OCI-LY1 (cell line): ENCODE data around the gene PNPLA7.

Experiments used
- H2AFZ ChIP-seq: fragments of 200-600 bp; sonication (generic), shearing (Covaris generic); 2 replicates; pipeline ENCODE4 v1.6.0; 2014; ENCODE audit warnings: antibody characterized with exemption, mild to moderate bottlenecking, low read length
- H3F3A ChIP-seq: fragments of 200-600 bp; sonication (generic), shearing (Covaris generic); 2 replicates; pipeline ENCODE4 v1.6.0; 2014; ENCODE audit warnings: mild to moderate bottlenecking, antibody characterized with exemption, low read length, moderate library complexity; ENCODE audit not compliant: insufficient read depth
- H3K27ac ChIP-seq: fragments of 200-600 bp; sonication (generic); 2 replicates; pipeline ENCODE4 v1.5.1; 2014; ENCODE audit warnings: low read length, mixed run types, mild to moderate bottlenecking, low read depth; ENCODE audit not compliant: poor library complexity, severe bottlenecking
- H3K27me3 ChIP-seq: fragments of 200-600 bp; sonication (generic); 2 replicates; pipeline ENCODE4 v1.6.0; 2014; ENCODE audit warnings: antibody characterized with exemption, mild to moderate bottlenecking, low read length, moderate library complexity; ENCODE audit not compliant: insufficient read depth
- H3K36me3 ChIP-seq: fragments of 200-600 bp; sonication (generic); 2 replicates; pipeline ENCODE4 v1.6.1; 2014; ENCODE audit warnings: mild to moderate bottlenecking, antibody characterized with exemption, low read length, moderate library complexity, mixed read lengths; ENCODE audit not compliant: insufficient read depth
- H3K4me1 ChIP-seq: fragments of 200-600 bp; sonication (generic); 2 replicates; pipeline ENCODE4 v1.5.1; 2014; ENCODE audit warnings: mild to moderate bottlenecking, low read length, moderate library complexity; ENCODE audit not compliant: insufficient read depth, severe bottlenecking
- H3K4me2 ChIP-seq: fragments of 200-600 bp; sonication (generic), shearing (Covaris generic); 2 replicates; pipeline ENCODE4 v1.6.1; 2014; ENCODE audit warnings: low read length
- H3K4me3 ChIP-seq: fragments of 200-600 bp; sonication (generic); 2 replicates; pipeline ENCODE4 v1.5.1; 2014; ENCODE audit warnings: low read length, low read depth, mild to moderate bottlenecking, mixed read lengths; ENCODE audit not compliant: poor library complexity, severe bottlenecking
- H3K79me2 ChIP-seq: fragments of 200-600 bp; shearing (Covaris generic); 2 replicates; pipeline ENCODE4 v1.6.1; 2016; ENCODE audit warnings: mixed run types, low read length, mixed read lengths; ENCODE audit not compliant: insufficient read depth
- H3K9ac ChIP-seq: fragments of 200-600 bp; sonication (generic), shearing (Covaris generic); 2 replicates; pipeline ENCODE4 v1.6.1; 2014; ENCODE audit warnings: mild to moderate bottlenecking, low read length, mixed read lengths
- H3K9me2 ChIP-seq: fragments of 200-600 bp; sonication (generic), shearing (Covaris generic); 2 replicates; pipeline ENCODE4 v1.6.1; 2014; ENCODE audit warnings: low read depth, mild to moderate bottlenecking, low read length, mixed read lengths
- H3K9me3 ChIP-seq: fragments of 200-600 bp; shearing (Covaris generic); 2 replicates; pipeline ENCODE4 v1.6.1; 2014; ENCODE audit warnings: low read length, mixed read lengths
- H4K20me1 ChIP-seq: fragments of 200-600 bp; sonication (generic), shearing (Covaris generic); 2 replicates; pipeline ENCODE4 v1.6.0; 2016; ENCODE audit warnings: mild to moderate bottlenecking, low read length; ENCODE audit not compliant: insufficient read depth
- CTCF ChIP-seq: fragments of 200-600 bp; sonication (generic), shearing (Covaris generic); IDR thresholded peaks from 2 replicates; pipeline ENCODE4 v1.5.1; 2017; ENCODE audit warnings: mild to moderate bottlenecking, antibody characterized with exemption, low read length, moderate library complexity, mixed read lengths
- EZH2 ChIP-seq: fragments of 200-600 bp; sonication (generic), shearing (Covaris generic); IDR thresholded peaks from 2 replicates; pipeline ENCODE4 v1.8.0; 2017; ENCODE audit warnings: borderline replicate concordance, mixed run types, mild to moderate bottlenecking, antibody characterized with exemption, low read length, moderate library complexity, mixed read lengths

PNPLA7 gene

GRCh38 chr9:137447722-137448601 lies 102.2 kb downstream of the PNPLA7 start:
- Histone ChIP-seq H4K20me1 (no peaks in the 10 kb centered on the region), H3K4me2 (no peak overlapping the region), H3K9ac (no peak overlapping the region), H3F3A (no peaks in the 10 kb centered on the region), H3K9me3 (no peaks in the 10 kb centered on the region), H2AFZ (no peak overlapping the region), H3K79me2 (no peaks in the 10 kb centered on the region), H3K36me3 (peaks cover 11% of the 10 kb centered on the region), H3K27me3 (no peaks in the 10 kb centered on the region; the same call in 1 of the 2 replicates), H3K9me2 (no peaks in the 10 kb centered on the region), H3K27ac (no peak overlapping the region), H3K4me1 (peaks cover 2% of the 10 kb centered on the region), H3K4me3 (no peak overlapping the region)
- TF ChIP-seq CTCF (no peak), EZH2 (no peak)

GRCh38 chr9:137446851-137447471 lies 103.2 kb downstream of the PNPLA7 start:
- no peak for TF ChIP-seq CTCF
- no peak for TF ChIP-seq EZH2
- Histone ChIP-seq H3K4me1 (peaks cover 2% of the 10 kb centered on the region), H2AFZ (no peak overlapping the region), H3K79me2 (no peaks in the 10 kb centered on the region), H3K4me2 (no peak overlapping the region), H3K9me3 (no peaks in the 10 kb centered on the region), H3K9ac (no peak overlapping the region), H3K27me3 (no peaks in the 10 kb centered on the region; the same call in 1 of the 2 replicates), H3K36me3 (0 out of 2 replicates have a peak, but pooled peaks cover 4% of the 10 kb centered on the region), H4K20me1 (no peaks in the 10 kb centered on the region), H3K9me2 (no peaks in the 10 kb centered on the region), H3K4me3 (no peak overlapping the region), H3F3A (no peaks in the 10 kb centered on the region), H3K27ac (no peak overlapping the region)

GRCh38 chr9:137445930-137446431 lies 104.2 kb downstream of the PNPLA7 start:
- Histone ChIP-seq H3K79me2 (no peaks in the 10 kb centered on the region), H3K4me3 (no peak overlapping the region), H3K9me3 (no peaks in the 10 kb centered on the region), H4K20me1 (no peaks in the 10 kb centered on the region), H3K9me2 (no peaks in the 10 kb centered on the region), H3K36me3 (0 out of 2 replicates have a peak, but pooled peaks cover 4% of the 10 kb centered on the region), H3K4me1 (peaks cover 2% of the 10 kb centered on the region), H3F3A (no peaks in the 10 kb centered on the region), H2AFZ (no peak overlapping the region), H3K9ac (no peak overlapping the region), H3K27ac (no peak overlapping the region), H3K4me2 (no peak overlapping the region), H3K27me3 (no peaks in the 10 kb centered on the region; the same call in 1 of the 2 replicates)
- no peak for TF ChIP-seq EZH2
- TF ChIP-seq CTCF: no peak
